KMS-11 (cell line): ENCODE measurements around the gene UNC93A.

Experiments
- H2AFZ ChIP-seq: fragments of 200-600 bp; sonication (generic); 2 replicates; pipeline ENCODE4 v1.6.1; 2016; ENCODE audit warnings: antibody characterized with exemption, mixed run types, low read depth
- H3K27ac ChIP-seq: fragments of 200-600 bp; sonication (generic); 2 replicates; pipeline ENCODE4 v1.6.1; 2016; ENCODE audit warnings: mild to moderate bottlenecking, mixed run types
- H3K27me3 ChIP-seq: fragments of 200-600 bp; sonication (generic); 2 replicates; pipeline ENCODE4 v1.6.1; 2017; ENCODE audit warnings: mild to moderate bottlenecking, low read depth, mixed run types, moderate library complexity; ENCODE audit not compliant: insufficient read depth
- H3K36me3 ChIP-seq: fragments of 200-600 bp; sonication (generic); 2 replicates; pipeline ENCODE4 v1.6.1; 2017; ENCODE audit warnings: mild to moderate bottlenecking, mixed run types; ENCODE audit not compliant: insufficient read depth
- H3K4me1 ChIP-seq: fragments of 200-600 bp; sonication (generic); 2 replicates; pipeline ENCODE4 v1.6.1; 2016; ENCODE audit warnings: mild to moderate bottlenecking, low read depth, mixed run types; ENCODE audit not compliant: poor library complexity, severe bottlenecking
- H3K4me2 ChIP-seq: fragments of 200-600 bp; sonication (generic); 2 replicates; pipeline ENCODE4 v1.7.0; 2016; ENCODE audit warnings: mild to moderate bottlenecking, mixed run types
- H3K4me3 ChIP-seq: fragments of 200-600 bp; sonication (generic); IDR thresholded peaks from 2 replicates; pipeline ENCODE4 v1.6.1; 2017; ENCODE audit warnings: low read depth, low read length, mixed read lengths; ENCODE audit not compliant: insufficient read depth
- H3K79me2 ChIP-seq: fragments of 200-600 bp; sonication (generic); 2 replicates; pipeline ENCODE4 v1.6.1; 2016; ENCODE audit warnings: low read depth, mixed run types; ENCODE audit not compliant: insufficient read depth
- H3K9ac ChIP-seq: fragments of 200-600 bp; sonication (generic); 2 replicates; pipeline ENCODE4 v1.6.1; 2016; ENCODE audit warnings: mild to moderate bottlenecking, mixed run types
- H4K20me1 ChIP-seq: fragments of 200-600 bp; sonication (generic); 2 replicates; pipeline ENCODE4 v1.6.1; 2016; ENCODE audit warnings: mild to moderate bottlenecking, mixed run types; ENCODE audit not compliant: insufficient read depth
- TF ChIP-seq, protein P1 (sequence below): fragments of 200-600 bp; sonication (generic); conservative IDR thresholded peaks from 2 replicates; pipeline ENCODE4 v1.6.1; 2017; ENCODE audit warnings: low read depth, mild to moderate bottlenecking, antibody characterized with exemption, low read length, moderate library complexity, mixed read lengths

UNC93A gene

DNA sequence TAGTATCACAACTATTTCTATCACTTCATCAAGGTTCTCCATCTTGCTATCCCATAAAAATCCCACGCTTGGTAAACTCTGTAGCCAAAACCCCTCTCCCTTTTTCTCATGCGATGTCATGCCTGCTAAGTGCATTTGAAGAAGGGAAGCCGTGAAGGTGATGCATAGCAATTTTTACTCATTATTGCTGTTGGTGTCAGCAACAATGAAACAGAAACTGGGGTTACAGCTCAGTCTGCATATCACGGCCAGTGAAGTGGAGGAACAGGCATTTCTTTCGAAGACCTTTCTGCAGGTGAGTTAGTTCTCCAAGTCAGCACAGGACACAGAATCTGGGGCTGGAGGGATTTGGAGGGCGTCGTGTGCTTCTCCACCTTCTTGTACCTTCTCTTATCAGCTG lies 5.8 kb downstream of the UNC93A start:
- no peaks in the 10 kb centered on the region for H3K79me2 ChIP-seq
- H3K4me2 ChIP-seq = no peak overlapping the region
- H3K27ac ChIP-seq = no peak overlapping the region
- no peak overlapping the region for H2AFZ ChIP-seq
- peaks cover 4% of the 10 kb centered on the region for H3K4me1 ChIP-seq
- no peaks in the 10 kb centered on the region for H3K36me3 ChIP-seq
- no peaks in the 10 kb centered on the region for H3K27me3 ChIP-seq
- H4K20me1 ChIP-seq = no peaks in the 10 kb centered on the region
- TF ChIP-seq, protein P1, sequence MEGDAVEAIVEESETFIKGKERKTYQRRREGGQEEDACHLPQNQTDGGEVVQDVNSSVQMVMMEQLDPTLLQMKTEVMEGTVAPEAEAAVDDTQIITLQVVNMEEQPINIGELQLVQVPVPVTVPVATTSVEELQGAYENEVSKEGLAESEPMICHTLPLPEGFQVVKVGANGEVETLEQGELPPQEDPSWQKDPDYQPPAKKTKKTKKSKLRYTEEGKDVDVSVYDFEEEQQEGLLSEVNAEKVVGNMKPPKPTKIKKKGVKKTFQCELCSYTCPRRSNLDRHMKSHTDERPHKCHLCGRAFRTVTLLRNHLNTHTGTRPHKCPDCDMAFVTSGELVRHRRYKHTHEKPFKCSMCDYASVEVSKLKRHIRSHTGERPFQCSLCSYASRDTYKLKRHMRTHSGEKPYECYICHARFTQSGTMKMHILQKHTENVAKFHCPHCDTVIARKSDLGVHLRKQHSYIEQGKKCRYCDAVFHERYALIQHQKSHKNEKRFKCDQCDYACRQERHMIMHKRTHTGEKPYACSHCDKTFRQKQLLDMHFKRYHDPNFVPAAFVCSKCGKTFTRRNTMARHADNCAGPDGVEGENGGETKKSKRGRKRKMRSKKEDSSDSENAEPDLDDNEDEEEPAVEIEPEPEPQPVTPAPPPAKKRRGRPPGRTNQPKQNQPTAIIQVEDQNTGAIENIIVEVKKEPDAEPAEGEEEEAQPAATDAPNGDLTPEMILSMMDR = no peak
- H3K9ac ChIP-seq = no peak overlapping the region
- no peak overlapping the region for H3K4me3 ChIP-seq

- peaks cover 4% of the 10 kb centered on the region for H3K4me1 ChIP-seq
- TF ChIP-seq, protein P1 = no peak
- H3K36me3 ChIP-seq = no peaks in the 10 kb centered on the region
- no peak overlapping the region for H2AFZ ChIP-seq
- no peak overlapping the region for H3K4me3 ChIP-seq
- H4K20me1 ChIP-seq = no peaks in the 10 kb centered on the region
- no peaks in the 10 kb centered on the region for H3K79me2 ChIP-seq
- H3K4me2 ChIP-seq = no peak overlapping the region
- no peaks in the 10 kb centered on the region for H3K27me3 ChIP-seq
- no peak overlapping the region for H3K9ac ChIP-seq
- H3K27ac ChIP-seq = no peak overlapping the region
Measured at GRCh38 chr6:167298127-167298526, 7.0 kb downstream of the UNC93A start.

GRCh38 chr6:167299641-167300308 lies 8.7 kb downstream of the UNC93A start:
- Histone ChIP-seq H3K27me3 (no peaks in the 10 kb centered on the region), H3K4me1 (peaks cover 4% of the 10 kb centered on the region), H3K4me2 (no peak overlapping the region), H3K9ac (no peak overlapping the region), H3K27ac (no peak overlapping the region), H3K36me3 (no peaks in the 10 kb centered on the region), H2AFZ (no peak overlapping the region), H3K79me2 (no peaks in the 10 kb centered on the region), H3K4me3 (no peak overlapping the region), H4K20me1 (no peaks in the 10 kb centered on the region)
- TF ChIP-seq, protein P1 = no peak

GRCh38 chr6:167300902-167301777 lies 10.0 kb downstream of the UNC93A start:
- Histone ChIP-seq H3K4me1 (peaks cover 4% of the 10 kb centered on the region), H3K4me3 (no peak overlapping the region), H3K27ac (no peak overlapping the region), H3K9ac (no peak overlapping the region), H4K20me1 (no peaks in the 10 kb centered on the region), H3K36me3 (no peaks in the 10 kb centered on the region), H3K27me3 (no peaks in the 10 kb centered on the region), H3K4me2 (no peak overlapping the region), H3K79me2 (no peaks in the 10 kb centered on the region), H2AFZ (no peak overlapping the region)
- TF ChIP-seq, protein P1 = no peak
